Measurements from ENCODE around the gene CKB. TPM values are rescaled to one million over a fixed set of nuclear protein-coding genes. Genes with fewer than 3 reads are reported as not detected.

Gene CKB
- total and polyA plus RNA-seq, 9 of the 15 experiments (the other 6 are each of a cell fraction or from before 2014, with no cell fraction given): 23.9 to 692 (median 132) TPM

- TF ChIP-seq, protein P1, sequence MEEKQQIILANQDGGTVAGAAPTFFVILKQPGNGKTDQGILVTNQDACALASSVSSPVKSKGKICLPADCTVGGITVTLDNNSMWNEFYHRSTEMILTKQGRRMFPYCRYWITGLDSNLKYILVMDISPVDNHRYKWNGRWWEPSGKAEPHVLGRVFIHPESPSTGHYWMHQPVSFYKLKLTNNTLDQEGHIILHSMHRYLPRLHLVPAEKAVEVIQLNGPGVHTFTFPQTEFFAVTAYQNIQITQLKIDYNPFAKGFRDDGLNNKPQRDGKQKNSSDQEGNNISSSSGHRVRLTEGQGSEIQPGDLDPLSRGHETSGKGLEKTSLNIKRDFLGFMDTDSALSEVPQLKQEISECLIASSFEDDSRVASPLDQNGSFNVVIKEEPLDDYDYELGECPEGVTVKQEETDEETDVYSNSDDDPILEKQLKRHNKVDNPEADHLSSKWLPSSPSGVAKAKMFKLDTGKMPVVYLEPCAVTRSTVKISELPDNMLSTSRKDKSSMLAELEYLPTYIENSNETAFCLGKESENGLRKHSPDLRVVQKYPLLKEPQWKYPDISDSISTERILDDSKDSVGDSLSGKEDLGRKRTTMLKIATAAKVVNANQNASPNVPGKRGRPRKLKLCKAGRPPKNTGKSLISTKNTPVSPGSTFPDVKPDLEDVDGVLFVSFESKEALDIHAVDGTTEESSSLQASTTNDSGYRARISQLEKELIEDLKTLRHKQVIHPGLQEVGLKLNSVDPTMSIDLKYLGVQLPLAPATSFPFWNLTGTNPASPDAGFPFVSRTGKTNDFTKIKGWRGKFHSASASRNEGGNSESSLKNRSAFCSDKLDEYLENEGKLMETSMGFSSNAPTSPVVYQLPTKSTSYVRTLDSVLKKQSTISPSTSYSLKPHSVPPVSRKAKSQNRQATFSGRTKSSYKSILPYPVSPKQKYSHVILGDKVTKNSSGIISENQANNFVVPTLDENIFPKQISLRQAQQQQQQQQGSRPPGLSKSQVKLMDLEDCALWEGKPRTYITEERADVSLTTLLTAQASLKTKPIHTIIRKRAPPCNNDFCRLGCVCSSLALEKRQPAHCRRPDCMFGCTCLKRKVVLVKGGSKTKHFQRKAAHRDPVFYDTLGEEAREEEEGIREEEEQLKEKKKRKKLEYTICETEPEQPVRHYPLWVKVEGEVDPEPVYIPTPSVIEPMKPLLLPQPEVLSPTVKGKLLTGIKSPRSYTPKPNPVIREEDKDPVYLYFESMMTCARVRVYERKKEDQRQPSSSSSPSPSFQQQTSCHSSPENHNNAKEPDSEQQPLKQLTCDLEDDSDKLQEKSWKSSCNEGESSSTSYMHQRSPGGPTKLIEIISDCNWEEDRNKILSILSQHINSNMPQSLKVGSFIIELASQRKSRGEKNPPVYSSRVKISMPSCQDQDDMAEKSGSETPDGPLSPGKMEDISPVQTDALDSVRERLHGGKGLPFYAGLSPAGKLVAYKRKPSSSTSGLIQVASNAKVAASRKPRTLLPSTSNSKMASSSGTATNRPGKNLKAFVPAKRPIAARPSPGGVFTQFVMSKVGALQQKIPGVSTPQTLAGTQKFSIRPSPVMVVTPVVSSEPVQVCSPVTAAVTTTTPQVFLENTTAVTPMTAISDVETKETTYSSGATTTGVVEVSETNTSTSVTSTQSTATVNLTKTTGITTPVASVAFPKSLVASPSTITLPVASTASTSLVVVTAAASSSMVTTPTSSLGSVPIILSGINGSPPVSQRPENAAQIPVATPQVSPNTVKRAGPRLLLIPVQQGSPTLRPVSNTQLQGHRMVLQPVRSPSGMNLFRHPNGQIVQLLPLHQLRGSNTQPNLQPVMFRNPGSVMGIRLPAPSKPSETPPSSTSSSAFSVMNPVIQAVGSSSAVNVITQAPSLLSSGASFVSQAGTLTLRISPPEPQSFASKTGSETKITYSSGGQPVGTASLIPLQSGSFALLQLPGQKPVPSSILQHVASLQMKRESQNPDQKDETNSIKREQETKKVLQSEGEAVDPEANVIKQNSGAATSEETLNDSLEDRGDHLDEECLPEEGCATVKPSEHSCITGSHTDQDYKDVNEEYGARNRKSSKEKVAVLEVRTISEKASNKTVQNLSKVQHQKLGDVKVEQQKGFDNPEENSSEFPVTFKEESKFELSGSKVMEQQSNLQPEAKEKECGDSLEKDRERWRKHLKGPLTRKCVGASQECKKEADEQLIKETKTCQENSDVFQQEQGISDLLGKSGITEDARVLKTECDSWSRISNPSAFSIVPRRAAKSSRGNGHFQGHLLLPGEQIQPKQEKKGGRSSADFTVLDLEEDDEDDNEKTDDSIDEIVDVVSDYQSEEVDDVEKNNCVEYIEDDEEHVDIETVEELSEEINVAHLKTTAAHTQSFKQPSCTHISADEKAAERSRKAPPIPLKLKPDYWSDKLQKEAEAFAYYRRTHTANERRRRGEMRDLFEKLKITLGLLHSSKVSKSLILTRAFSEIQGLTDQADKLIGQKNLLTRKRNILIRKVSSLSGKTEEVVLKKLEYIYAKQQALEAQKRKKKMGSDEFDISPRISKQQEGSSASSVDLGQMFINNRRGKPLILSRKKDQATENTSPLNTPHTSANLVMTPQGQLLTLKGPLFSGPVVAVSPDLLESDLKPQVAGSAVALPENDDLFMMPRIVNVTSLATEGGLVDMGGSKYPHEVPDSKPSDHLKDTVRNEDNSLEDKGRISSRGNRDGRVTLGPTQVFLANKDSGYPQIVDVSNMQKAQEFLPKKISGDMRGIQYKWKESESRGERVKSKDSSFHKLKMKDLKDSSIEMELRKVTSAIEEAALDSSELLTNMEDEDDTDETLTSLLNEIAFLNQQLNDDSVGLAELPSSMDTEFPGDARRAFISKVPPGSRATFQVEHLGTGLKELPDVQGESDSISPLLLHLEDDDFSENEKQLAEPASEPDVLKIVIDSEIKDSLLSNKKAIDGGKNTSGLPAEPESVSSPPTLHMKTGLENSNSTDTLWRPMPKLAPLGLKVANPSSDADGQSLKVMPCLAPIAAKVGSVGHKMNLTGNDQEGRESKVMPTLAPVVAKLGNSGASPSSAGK (IDR thresholded peaks at IDR 0.05): no peak
Measured at GRCh38 chr14:103517721-103518421, 4.8 kb downstream of the CKB start (continued).
